ENCODE data around the gene PHEX. TPM values are rescaled to one million over a fixed set of nuclear protein-coding genes. Genes with fewer than 3 reads are reported as not detected.
"Not testable (repeated sequence)": the region's sequence is repeated elsewhere in the genome, so short reads cannot be mapped to it uniquely, and the experiment has no call there.

Gene PHEX
- total and polyA plus RNA-seq, 3 experiments from 2014 or later, result 0.36 to 20.8 (median 20.1) TPM

DNA sequence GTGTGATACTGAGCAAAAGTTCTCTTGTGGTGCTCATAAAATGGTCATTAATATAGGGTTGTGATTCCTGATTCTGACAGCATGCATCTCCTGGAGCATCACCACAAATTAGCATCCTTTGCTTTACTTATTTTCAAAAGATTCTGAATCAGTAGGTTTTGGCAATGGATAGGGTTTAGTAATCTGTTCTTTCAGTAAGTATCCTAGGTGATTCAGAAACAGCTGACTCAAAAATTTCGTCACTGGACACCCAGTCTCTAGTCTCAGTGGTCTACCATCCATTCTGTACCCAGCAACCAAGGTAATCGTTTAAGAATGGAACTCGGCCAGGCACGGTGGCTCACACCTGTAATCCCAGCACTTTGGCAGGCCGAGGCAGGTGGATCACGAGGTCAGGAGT is 244.7 kb downstream of the PHEX start:
- no peak for DNase-seq
- POLR2A ChIA-PET, result no interaction called here
- H3K4me3 Mint-ChIP-seq, result no peak overlapping the region

DNA sequence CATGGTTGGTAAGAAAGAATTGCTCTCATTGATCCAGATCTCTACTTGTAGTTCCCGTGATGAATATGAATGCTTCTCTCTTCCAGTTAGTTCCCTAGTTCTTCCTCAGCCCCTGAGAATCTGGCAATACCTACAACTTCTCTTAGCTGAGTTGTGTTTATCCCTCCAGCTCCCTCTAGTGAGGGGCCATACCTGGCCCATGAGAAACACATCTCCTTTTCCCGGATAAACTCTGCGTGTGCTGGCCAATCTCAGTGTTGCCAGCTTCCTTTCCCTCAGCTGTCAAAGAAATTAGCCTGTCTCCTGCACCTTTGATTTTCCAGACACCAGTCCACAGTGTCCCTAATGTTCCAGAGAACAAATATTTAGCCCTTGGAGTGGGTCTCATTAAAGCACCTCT is 246.2 kb downstream of the PHEX start:
- POLR2A ChIA-PET, result no interaction called here
- H3K4me3 Mint-ChIP-seq, result no peak overlapping the region
- H3K9me3 ChIP-seq (ENCODE audit: low read length), result no peaks in the 10 kb centered on the region
- no peaks in the 10 kb centered on the region for H3K4me1 Mint-ChIP-seq
- peaks cover 0 to 5% (median 0%) of the 10 kb centered on the region in 5 donors for H3K9me3 Mint-ChIP-seq
- no peaks in the 10 kb centered on the region for H3K27me3 ChIP-seq (ENCODE audit: insufficient read depth, low read length, poor library complexity, severe bottlenecking)
- no peak overlapping the region for H3K4me3 ChIP-seq (ENCODE audit: low read length)
- H3K27ac Mint-ChIP-seq, result no peak overlapping the region
- no peaks in the 10 kb centered on the region for H3K4me1 ChIP-seq (ENCODE audit: insufficient read depth, low read length)
- peaks cover 0 to 2% of the 10 kb centered on the region in 2 donors for H3K27me3 Mint-ChIP-seq
- no peak for DNase-seq
- CTCF ChIA-PET, result no interaction called here
- no peak overlapping the region for H3K27ac ChIP-seq (ENCODE audit: low read depth, low read length)
- no peaks in the 10 kb centered on the region for H3K36me3 ChIP-seq (ENCODE audit: insufficient read depth, low read length)
- no peaks in the 10 kb centered on the region for H3K36me3 Mint-ChIP-seq

More for the DNA sequence above, 244.7 kb downstream of the PHEX start:
- CTCF ChIA-PET, result no interaction called here
- Histone ChIP-seq H3K27ac (ENCODE audit: low read depth, low read length) (no peak overlapping the region), H3K4me1 (ENCODE audit: insufficient read depth, low read length) (no peaks in the 10 kb centered on the region), H3K27me3 (ENCODE audit: insufficient read depth, low read length, poor library complexity, severe bottlenecking) (no peaks in the 10 kb centered on the region), H3K36me3 (ENCODE audit: insufficient read depth, low read length) (no peaks in the 10 kb centered on the region), H3K9me3 (ENCODE audit: low read length) (no peaks in the 10 kb centered on the region), H3K4me3 (ENCODE audit: low read length) (no peak overlapping the region)
- no peak overlapping the region for H3K27ac Mint-ChIP-seq
- no peaks in the 10 kb centered on the region for H3K36me3 Mint-ChIP-seq
- H3K9me3 Mint-ChIP-seq, result peaks cover 0 to 2% (median 0%) of the 10 kb centered on the region in 5 donors
- no peaks in the 10 kb centered on the region for H3K4me1 Mint-ChIP-seq
- H3K27me3 Mint-ChIP-seq, result no peaks in the 10 kb centered on the region

DNA sequence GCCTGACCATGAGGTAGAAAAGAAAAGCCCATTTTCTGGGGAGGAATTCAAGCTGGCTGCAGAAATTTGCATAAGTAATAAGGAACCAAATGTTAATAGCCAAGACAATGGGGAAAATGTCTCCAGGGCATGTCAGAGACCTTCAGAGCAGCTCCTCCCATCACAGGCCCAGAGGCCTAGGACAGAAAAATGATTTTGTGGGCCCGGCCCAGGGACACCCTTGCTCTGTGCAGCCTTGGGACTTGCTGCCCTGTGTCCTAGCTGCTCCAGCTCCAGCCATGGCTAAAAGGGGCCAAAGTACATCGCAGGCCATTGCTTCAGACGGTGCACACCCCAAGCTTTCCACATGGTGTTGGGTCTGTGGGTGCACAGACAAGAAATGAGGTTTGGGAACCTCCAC is 257.1 kb downstream of the PHEX start:
- H3K27ac Mint-ChIP-seq; H3K4me3 ChIP-seq (ENCODE audit: low read length); H3K4me3 Mint-ChIP-seq; H3K27me3 Mint-ChIP-seq; DNase-seq; H3K27me3 ChIP-seq (ENCODE audit: insufficient read depth, low read length, poor library complexity, severe bottlenecking); H3K9me3 Mint-ChIP-seq; H3K36me3 Mint-ChIP-seq; CTCF ChIA-PET; H3K4me1 Mint-ChIP-seq; H3K27ac ChIP-seq (ENCODE audit: low read depth, low read length); H3K36me3 ChIP-seq (ENCODE audit: insufficient read depth, low read length); POLR2A ChIA-PET; H3K9me3 ChIP-seq (ENCODE audit: low read length); H3K4me1 ChIP-seq (ENCODE audit: insufficient read depth, low read length): not testable (repeated sequence)

DNA sequence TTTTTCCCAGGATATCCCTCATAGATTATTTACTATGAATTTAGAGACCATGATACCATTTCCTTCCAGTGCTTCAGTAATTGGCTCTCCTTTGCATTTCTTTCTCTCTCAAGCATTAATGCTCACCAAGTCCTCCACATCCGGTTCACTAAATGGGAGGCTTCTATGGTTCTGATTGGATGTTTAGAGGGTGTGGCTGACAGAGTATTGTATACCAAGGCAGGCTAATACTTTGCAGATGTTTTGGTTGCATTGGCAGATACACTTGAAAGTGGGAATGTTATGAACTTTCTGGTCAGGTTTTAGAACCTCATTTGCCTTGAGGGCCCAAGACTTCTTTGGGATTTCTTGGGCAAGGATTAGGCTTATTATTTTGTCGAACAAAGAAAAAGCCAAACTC is 264.7 kb downstream of the PHEX start:
- Mint-ChIP-seq H3K27ac (no peak overlapping the region), H3K9me3 (no peaks in the 10 kb centered on the region)

DNA sequence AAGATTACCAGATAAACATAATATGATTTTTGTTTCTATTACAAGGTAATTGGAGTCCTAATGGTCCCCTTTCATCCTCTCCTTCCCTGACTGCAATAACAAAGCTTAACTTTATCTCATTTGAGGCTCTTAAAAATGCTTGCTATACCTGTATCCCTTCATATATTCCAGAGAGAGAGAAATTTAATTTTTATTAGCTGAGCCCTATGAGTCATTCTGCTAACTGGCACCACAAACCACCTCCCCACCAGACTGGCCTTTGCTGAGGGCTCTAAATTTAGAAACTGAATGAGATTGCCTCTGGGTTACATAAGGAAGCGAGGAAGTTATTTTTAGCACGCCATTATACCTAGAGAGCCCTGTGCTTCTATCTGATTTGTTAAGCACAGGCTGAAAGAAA is 268.0 kb downstream of the PHEX start:
- Histone ChIP-seq H3K27me3 (ENCODE audit: insufficient read depth, low read length, poor library complexity, severe bottlenecking) (no peaks in the 10 kb centered on the region), H3K4me3 (ENCODE audit: low read length) (no peak overlapping the region), H3K27ac (ENCODE audit: low read depth, low read length) (no peak overlapping the region), H3K4me1 (ENCODE audit: insufficient read depth, low read length) (no peaks in the 10 kb centered on the region), H3K36me3 (ENCODE audit: insufficient read depth, low read length) (no peaks in the 10 kb centered on the region), H3K9me3 (ENCODE audit: low read length) (no peaks in the 10 kb centered on the region)
- no peak overlapping the region for H3K4me3 Mint-ChIP-seq
- H3K36me3 Mint-ChIP-seq, result no peaks in the 10 kb centered on the region
- no peak for DNase-seq
- H3K9me3 Mint-ChIP-seq, result peaks cover 0 to 4% (median 0%) of the 10 kb centered on the region in 5 donors
- H3K27me3 Mint-ChIP-seq, result no peaks in the 10 kb centered on the region
- no peaks in the 10 kb centered on the region for H3K4me1 Mint-ChIP-seq
- CTCF ChIA-PET, result no interaction called here
- POLR2A ChIA-PET, result no interaction called here
- no peak overlapping the region for H3K27ac Mint-ChIP-seq

More for the DNA sequence above, 264.7 kb downstream of the PHEX start:
- Histone ChIP-seq H3K4me1 (ENCODE audit: insufficient read depth, low read length) (no peaks in the 10 kb centered on the region), H3K9me3 (ENCODE audit: low read length) (no peaks in the 10 kb centered on the region), H3K27ac (ENCODE audit: low read depth, low read length) (no peak overlapping the region), H3K36me3 (ENCODE audit: insufficient read depth, low read length) (no peaks in the 10 kb centered on the region), H3K4me3 (ENCODE audit: low read length) (no peak overlapping the region), H3K27me3 (ENCODE audit: insufficient read depth, low read length, poor library complexity, severe bottlenecking) (no peaks in the 10 kb centered on the region)
- H3K4me1 Mint-ChIP-seq, result no peaks in the 10 kb centered on the region
- CTCF ChIA-PET, result no interaction called here
- peaks cover 0 to 1% of the 10 kb centered on the region in 2 donors for H3K27me3 Mint-ChIP-seq
- no peak for DNase-seq
- POLR2A ChIA-PET, result no interaction called here
- no peaks in the 10 kb centered on the region for H3K36me3 Mint-ChIP-seq
- no peak overlapping the region for H3K4me3 Mint-ChIP-seq

Other genes with a start within 250 kb of the PHEX start
- gene MBTPS2, start 192.7 kb upstream of the PHEX start, total RNA-seq, result 1 to 10 TPM; 8.3 to 8.8 TPM
- gene MBTPS2, start 192.7 kb upstream of the PHEX start, polyA plus RNA-seq, result 5.4 TPM
- gene YY2, start 176.3 kb upstream of the PHEX start, total RNA-seq, result 1 to 10 TPM; 1.8 to 2.0 TPM
- gene YY2, start 176.3 kb upstream of the PHEX start, polyA plus RNA-seq, result 0.59 TPM
- 100 to 1,000 TPM; 131 to 134 TPM for gene SMS, start 91.6 kb upstream of the PHEX start, total RNA-seq
- 69.3 TPM for gene SMS, start 91.6 kb upstream of the PHEX start, polyA plus RNA-seq
- gene CBLL2, start 240.6 kb downstream of the PHEX start, total RNA-seq, result not detected
- gene CBLL2, start 240.6 kb downstream of the PHEX start, polyA plus RNA-seq, result not detected